OCI-M2 (cell line): ENCODE measurements around the gene LHFPL4.

Source experiments
- DNase-seq: peaks from one replicate; lab custom pipeline; 2025; ENCODE audit not compliant: unreplicated experiment; lab: John Stamatoyannopoulos, UW

Gene LHFPL4

DNA sequence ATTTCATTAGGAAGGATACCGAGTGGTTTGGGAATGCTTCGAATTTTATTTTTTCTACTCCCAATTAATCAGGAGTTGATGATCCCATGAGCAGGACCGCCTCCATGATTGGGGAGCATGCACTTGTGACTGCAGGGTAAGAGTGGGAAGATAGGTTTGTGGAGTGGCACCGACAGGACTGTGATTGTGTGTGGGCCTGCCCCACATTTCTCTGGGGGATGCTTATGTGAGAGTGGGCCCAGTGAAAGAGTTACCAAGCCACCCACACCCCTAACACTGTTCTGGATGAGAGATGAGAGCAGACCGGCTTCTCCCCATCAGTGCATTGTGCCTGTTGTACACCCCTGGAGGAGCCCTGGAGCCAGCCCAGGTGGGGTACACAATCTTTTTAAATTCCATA, 76.7 kb downstream of the LHFPL4 start:
- no peak for DNase-seq

DNA sequence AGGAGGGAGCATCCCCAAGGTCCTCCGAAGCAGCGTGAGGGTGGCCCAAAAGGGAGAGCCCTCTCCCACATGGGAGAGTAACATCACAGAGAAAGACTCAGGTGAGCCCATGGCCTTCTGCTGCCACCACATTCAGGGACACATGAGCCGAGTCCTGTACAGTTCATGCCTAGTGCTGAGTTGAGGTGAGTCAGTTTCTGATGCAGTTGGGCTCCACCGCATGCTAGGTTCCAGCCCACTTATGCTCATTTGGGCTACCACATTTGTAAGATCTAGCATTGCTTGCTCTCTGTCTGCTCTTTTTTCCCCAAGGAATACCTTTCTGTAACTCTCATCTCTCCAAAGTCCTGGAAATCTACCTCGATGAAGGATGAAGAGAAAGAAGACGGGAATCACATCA, 79.1 kb downstream of the LHFPL4 start:
- no peak for DNase-seq

DNA sequence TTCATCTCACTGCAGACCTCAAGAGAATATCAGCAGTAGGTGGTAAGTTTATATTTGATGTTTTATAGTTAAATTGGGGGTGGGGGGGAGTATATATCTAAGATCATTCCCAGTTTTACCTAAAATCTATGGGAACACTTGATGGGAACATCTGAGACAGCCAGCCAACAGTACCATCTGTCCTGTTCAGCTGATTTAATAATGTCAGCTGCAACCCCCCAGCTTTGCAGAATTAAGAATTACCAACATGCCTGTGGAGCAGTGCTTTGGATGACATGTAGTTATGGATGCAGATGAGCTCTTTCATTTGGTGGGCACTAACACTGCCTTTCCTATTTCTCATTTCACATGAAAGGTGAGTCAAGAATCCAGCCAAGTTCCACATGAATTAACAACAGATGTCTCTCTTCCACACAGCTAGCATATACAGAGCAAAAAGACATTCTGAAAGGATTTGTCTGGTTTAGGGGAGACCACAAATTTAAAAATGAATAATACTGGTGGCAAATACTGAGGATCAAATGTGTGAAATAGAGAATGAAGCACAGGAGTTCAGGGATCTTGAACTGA, 80.0 kb downstream of the LHFPL4 start:
- DNase-seq = no peak

DNA sequence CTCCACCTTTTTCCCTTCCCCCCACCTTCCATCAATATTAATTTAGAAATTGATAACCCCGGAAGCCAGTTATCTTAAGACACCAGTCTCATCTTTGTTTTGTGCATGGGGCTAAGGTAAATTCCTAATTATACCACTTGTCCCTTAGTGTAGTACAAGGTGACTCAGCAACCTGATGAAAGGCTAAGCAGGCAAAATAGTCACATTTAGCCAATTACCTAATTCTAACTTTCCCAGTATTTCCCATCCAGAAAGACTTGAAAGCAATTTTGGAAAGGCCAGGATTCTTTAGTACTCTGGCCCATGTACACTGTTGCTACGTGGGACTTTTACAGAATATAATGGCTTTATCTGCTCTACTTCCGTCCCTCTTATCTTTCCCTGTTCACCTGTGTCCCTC, 83.6 kb downstream of the LHFPL4 start:
- no peak for DNase-seq

DNA sequence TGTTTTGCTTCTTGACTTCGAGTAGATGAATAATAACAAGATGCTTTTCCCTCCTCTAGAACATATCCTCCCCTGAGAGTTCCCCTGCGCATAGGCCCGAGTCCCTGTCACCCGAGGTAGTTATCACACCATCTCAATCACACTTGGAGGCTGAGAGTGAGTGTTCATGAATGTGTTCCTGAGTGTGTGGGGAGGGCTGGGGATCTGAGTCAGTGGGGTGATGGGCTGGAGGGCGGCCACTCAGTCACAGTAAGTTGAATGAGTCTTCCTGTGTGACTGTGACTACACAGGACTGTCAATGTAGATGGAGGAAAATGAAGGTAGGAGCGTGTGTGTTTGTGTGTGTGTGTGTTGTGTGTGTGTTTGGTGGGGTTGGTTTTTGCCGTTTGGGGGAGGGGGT, 85.2 kb downstream of the LHFPL4 start:
- DNase-seq = no peak

DNA sequence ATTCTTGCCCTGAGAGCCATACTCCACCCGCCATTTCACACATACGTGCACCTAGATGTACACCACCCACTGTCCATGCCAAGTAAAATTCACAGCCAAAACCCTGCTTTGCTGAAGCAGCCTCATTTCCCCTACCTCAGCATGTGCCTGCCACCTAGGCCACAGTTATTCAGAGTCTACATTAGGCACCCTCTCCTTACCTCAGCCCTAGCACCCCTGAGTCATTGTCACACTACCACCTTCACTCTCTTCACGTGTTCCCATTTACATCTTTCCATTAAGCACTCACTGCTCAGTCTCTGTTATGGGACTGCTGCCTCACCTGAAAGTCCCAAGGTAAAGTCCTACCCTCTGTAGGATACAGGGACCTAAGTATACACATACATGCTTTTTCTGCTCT, 86.2 kb downstream of the LHFPL4 start:
- no peak for DNase-seq

DNA sequence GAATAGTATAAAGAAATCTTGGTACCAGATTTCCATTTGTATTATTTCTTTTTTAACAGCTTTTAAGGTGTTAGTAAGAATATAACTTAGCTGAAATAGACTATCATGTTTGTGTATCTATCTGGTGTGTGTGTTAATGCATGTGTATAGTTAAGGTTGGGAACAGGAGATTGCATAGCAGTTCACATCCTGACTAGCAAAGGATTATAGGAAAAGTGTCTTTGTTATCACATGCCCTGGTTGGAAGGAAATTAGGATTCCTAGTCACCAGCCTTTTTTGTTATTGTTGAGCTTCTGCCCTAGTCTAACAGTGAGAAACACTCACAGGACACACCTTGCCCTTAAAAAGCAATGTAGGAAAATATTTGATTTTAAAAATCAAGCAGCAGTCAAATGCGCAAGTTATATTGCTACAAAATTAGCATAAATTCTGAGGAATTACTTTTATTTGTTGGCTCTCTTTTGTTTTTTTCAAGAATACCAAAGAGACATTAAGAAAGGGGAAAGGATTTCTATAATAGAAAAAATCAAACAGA, 98.0 kb downstream of the LHFPL4 start:
- no peak for DNase-seq

DNA sequence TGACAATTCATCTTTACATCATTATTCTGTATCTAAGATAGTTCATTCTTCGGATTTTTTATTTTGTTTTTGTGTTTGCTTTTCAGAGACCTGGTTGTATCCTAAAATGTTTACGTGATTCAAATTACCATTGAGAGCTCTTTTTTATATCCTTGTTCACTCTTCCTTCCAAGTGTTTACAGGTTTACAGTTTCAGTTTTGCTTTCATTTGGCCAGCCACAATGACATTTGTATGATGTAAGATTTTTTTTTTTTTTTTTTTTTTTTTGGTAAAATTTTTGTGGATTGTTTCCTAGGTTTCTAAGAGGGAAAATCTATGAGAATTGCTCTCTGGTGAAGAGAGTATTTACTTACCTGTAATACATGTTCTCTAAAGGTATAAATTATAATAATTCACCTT, 101.2 kb downstream of the LHFPL4 start:
- no peak for DNase-seq

DNA sequence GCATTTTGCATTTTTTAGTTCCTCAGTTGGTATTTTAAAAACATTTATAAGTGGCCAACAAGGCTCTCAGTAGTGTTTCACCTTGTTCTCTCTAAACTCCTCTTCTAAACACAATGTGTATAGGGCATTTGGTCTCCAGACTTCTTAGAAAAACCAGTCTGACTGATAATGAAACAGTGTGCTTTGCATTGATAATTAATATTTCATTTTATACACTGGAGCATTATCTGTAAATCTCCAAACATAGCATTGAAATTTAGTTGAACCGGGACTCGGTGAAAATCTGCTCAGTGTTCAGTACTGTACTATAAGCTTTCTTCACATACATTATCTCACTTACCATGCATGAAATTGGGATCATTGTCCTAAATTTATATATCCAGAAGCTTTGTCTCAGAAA, 102.6 kb downstream of the LHFPL4 start:
- DNase-seq = no peak

DNA sequence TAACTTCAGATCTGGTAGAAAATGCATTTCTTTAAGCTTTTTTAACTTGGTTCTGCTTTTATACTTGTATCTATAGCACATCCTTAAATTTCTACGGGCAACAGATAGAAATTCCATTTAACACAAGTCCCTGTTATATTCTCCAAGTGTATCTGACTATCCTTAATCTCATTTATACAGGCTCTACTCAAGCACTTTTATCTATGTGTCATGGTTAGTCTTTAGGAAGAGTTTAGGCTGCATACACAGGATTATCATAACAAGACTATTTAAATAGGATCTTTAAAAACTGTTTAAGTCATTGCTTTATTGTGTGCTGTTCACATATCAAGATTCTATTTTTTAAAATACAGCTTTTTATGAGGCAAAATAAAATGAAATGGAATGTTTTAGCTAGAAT, 103.5 kb downstream of the LHFPL4 start:
- DNase-seq = no peak

DNA sequence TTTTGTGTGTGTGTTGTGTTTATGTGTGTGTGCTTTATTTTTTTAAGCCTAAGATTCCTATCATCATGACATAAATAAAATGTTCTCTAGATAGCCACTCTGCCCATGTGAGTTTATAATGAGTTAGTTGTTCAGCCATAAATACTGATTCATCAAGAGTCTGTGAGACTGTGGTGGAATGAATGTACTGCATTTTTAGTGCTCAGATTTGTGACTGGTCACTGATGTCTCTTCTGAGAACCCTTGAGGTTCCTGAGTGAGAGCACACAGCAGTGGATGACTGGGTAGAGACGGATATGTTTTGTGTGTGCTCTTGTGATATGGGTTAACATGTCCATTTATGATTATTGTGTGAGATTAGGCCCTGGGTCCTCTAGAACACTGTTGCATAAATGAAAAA, 105.0 kb downstream of the LHFPL4 start:
- no peak for DNase-seq
